Endothelial cell (in vitro differentiated cells): ENCODE results near the gene MEIOB. TPM values are rescaled to one million over a fixed set of nuclear protein-coding genes. Genes with fewer than 3 reads are reported as not detected.
A peak's percentile ranks its signal among the peaks of the same experiment; 100 is the strongest.

Experiments
- DNase-seq: peaks from one replicate; pipeline ENCODE4 v3.0.0; 2021; ENCODE audit warnings: low spot score
- H3K27ac Mint-ChIP-seq: one replicate; pipeline ENCODE4 v1.8.0; 2021; ENCODE audit warnings: mixed read lengths, inconsistent platforms; ENCODE audit not compliant: unreplicated experiment
- H3K27me3 Mint-ChIP-seq: one replicate; pipeline ENCODE4 v1.8.0; 2021; ENCODE audit warnings: mild to moderate bottlenecking, moderate library complexity, mixed read lengths, inconsistent platforms; ENCODE audit not compliant: unreplicated experiment
- H3K36me3 Mint-ChIP-seq: one replicate; pipeline ENCODE4 v1.8.0; 2021; ENCODE audit warnings: mild to moderate bottlenecking, low read depth, mixed read lengths, inconsistent platforms; ENCODE audit not compliant: unreplicated experiment
- H3K4me1 Mint-ChIP-seq: one replicate; pipeline ENCODE4 v1.8.0; 2021; ENCODE audit warnings: mild to moderate bottlenecking, mixed read lengths, inconsistent platforms; ENCODE audit not compliant: unreplicated experiment
- H3K4me3 Mint-ChIP-seq: one replicate; pipeline ENCODE4 v1.8.0; 2021; ENCODE audit warnings: mild to moderate bottlenecking, mixed read lengths, inconsistent platforms; ENCODE audit not compliant: unreplicated experiment
- H3K9me3 Mint-ChIP-seq: one replicate; pipeline ENCODE4 v1.8.0; 2021; ENCODE audit warnings: mixed read lengths, inconsistent platforms; ENCODE audit not compliant: unreplicated experiment
- CTCF ChIP-seq: fragments of 200-600 bp; sonication (generic); IDR thresholded peaks from one replicate; pipeline ENCODE4 v1.5.0; 2021; ENCODE audit warnings: antibody characterized with exemption; ENCODE audit not compliant: unreplicated experiment
- total RNA-seq: library from RNA; stranded (reverse); fragmentation: NEBNext Ultra II Directional; extraction: Animal tissue kit (Norgen Biotek cat#: 25700); gene quantifications from one replicate; pipeline ENCODE4 v1.2.1, GENCODE V29; 2021; ENCODE audit not compliant: unreplicated experiment

MEIOB gene
- total RNA-seq, 1 donor from 2014 or later, result not detected

- no peaks in the 10 kb centered on the region for H3K36me3 Mint-ChIP-seq
- H3K27me3 Mint-ChIP-seq, result peaks cover 1% of the 10 kb centered on the region
- H3K27ac Mint-ChIP-seq, result no peak overlapping the region
- no peaks in the 10 kb centered on the region for H3K4me1 Mint-ChIP-seq
- DNase-seq, result no peak
- TF ChIP-seq CTCF, result no peak
- no peak overlapping the region for H3K4me3 Mint-ChIP-seq
- no peaks in the 10 kb centered on the region for H3K9me3 Mint-ChIP-seq
Measured at GRCh38 chr16:1874854-1875253, 2.9 kb upstream of the MEIOB start.

- DNase-seq, result no peak
- Mint-ChIP-seq H3K36me3 (no peaks in the 10 kb centered on the region), H3K4me3 (no peak overlapping the region), H3K27ac (no peak overlapping the region), H3K4me1 (no peaks in the 10 kb centered on the region), H3K27me3 (peaks cover 1% of the 10 kb centered on the region), H3K9me3 (no peaks in the 10 kb centered on the region)
- no peak for TF ChIP-seq CTCF
Measured at GRCh38 chr16:1870365-1871082, 1.4 kb downstream of the MEIOB start.

- H3K9me3 Mint-ChIP-seq, result no peaks in the 10 kb centered on the region
- no peaks in the 10 kb centered on the region for H3K36me3 Mint-ChIP-seq
- H3K4me1 Mint-ChIP-seq, result no peaks in the 10 kb centered on the region
- H3K27ac Mint-ChIP-seq, result no peak overlapping the region
- no peak overlapping the region for H3K4me3 Mint-ChIP-seq
- no peak for DNase-seq
- no peak for TF ChIP-seq CTCF
- H3K27me3 Mint-ChIP-seq, result no peaks in the 10 kb centered on the region
Measured at GRCh38 chr16:1865902-1866690, 5.9 kb downstream of the MEIOB start.

GRCh38 chr16:1863681-1864460 is 8.1 kb downstream of the MEIOB start:
- H3K9me3 Mint-ChIP-seq, result no peaks in the 10 kb centered on the region
- no peaks in the 10 kb centered on the region for H3K36me3 Mint-ChIP-seq
- H3K4me3 Mint-ChIP-seq, result no peak overlapping the region
- H3K4me1 Mint-ChIP-seq, result no peaks in the 10 kb centered on the region
- peak; percentile 96 for TF ChIP-seq CTCF
- H3K27me3 Mint-ChIP-seq, result no peaks in the 10 kb centered on the region
- no peak for DNase-seq
- no peak overlapping the region for H3K27ac Mint-ChIP-seq
